ENCODE measurements around the gene C1orf94.

The C1orf94 gene

DNA sequence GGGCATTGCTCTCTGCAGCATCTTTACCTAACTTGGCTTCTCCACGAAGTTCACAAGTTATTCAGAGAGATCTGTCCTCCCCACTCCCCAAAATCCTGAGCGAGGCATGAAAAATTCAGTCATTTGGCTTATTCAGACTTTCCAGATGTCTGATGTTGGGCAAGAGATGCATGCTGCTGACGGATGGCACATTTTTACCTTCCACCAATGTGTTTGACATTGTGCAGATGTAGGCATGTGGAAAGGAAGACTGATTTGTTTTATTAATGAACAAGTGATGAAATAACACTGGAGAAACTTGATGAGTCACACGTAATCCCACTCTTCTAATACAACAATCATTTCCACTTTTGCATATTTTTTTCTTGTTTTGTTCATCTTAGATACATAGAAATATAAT lies 86.7 kb downstream of the C1orf94 start:
- DNase-seq, result peak; percentile 74

DNA sequence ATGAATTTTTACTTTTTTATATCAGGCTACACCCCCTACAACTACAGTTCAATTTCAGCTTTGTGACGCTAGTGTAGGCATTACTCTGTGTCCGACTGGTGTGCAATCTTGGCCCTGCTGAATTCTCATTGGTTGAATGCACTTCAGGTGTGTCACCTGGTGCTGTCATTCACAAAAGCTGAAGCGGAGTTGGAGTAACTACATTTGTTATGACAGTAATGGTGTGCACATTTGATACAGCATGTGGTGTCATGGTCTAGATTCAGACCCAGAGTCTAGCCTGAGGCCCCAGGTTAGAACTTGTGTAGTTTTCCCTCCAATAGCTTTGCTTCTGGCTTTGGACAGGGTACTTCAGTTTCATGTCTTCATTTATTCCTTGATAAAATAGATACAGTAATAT lies 88.7 kb downstream of the C1orf94 start:
- no peak for DNase-seq

GRCh38 chr1:34266127-34266951 lies 89.6 kb downstream of the C1orf94 start:
- DNase-seq, result peak; percentile 61

GRCh38 chr1:34267326-34267725 lies 90.6 kb downstream of the C1orf94 start:
- DNase-seq, result peak; percentile 10

DNA sequence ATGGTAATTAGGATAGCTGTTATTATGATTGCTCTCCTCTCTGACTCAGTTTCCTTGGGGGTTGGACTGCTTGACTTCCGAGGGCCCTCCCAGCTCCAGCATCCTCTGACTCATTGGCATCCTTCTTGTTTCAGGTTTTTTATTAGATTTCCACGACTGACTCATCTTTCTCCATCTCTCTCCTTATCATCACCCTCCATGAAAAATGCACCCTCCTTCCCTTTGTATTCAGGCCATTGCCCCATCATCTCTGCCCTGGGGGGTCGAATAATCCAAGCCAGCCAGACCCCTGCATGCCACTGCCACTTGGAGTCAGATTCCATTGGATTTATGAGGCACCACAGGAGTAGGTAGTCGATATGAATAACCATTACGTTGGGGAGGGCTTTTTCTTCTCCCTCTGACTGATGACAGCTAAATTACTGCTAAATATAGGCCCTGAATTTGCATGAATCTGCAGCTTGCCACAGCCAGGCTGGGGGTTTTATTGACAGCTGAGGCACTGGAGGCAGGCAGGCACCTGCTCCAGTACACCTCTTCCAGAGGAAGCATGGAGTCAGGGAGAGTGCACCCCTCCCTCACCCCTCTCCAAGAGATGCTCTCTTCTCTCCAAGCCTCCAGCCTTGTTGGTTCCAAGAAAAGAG lies 91.7 kb downstream of the C1orf94 start:
- peak; percentile 99 for DNase-seq

All from fibroblast of skin of right quadriceps (primary cell).